ENCODE results near the gene KCNB1.

DNA sequence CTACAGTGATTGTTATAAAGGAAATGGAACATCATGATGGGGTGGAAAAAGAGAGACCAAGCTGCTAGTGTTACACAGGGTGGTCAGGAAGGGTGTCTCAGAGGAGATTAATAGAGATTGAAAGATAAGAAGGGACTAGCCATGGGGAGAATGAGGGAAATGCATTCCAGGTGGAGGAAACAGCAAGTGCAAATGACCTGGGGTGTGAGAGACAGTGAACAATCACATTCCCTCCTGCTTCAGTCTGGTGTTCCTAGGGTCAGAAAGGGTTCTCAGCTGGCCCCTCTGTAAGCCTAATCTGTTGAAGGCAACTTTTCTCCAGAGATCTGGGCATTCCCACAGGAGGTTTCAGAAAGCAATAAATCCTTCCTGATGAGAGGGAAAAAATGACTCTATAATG lies 3.6 kb upstream of the KCNB1 start:
- TF ChIP-seq, protein P1, sequence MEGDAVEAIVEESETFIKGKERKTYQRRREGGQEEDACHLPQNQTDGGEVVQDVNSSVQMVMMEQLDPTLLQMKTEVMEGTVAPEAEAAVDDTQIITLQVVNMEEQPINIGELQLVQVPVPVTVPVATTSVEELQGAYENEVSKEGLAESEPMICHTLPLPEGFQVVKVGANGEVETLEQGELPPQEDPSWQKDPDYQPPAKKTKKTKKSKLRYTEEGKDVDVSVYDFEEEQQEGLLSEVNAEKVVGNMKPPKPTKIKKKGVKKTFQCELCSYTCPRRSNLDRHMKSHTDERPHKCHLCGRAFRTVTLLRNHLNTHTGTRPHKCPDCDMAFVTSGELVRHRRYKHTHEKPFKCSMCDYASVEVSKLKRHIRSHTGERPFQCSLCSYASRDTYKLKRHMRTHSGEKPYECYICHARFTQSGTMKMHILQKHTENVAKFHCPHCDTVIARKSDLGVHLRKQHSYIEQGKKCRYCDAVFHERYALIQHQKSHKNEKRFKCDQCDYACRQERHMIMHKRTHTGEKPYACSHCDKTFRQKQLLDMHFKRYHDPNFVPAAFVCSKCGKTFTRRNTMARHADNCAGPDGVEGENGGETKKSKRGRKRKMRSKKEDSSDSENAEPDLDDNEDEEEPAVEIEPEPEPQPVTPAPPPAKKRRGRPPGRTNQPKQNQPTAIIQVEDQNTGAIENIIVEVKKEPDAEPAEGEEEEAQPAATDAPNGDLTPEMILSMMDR (conservative IDR thresholded peaks at IDR 0.05; ENCODE audit: low read length): no peak
- TF ChIP-seq EZH2phosphoT487 (IDR thresholded peaks at IDR 0.05; ENCODE audit: borderline replicate concordance): no peak

All from Loucy (cell line).